ENCODE results near the gene RNU1-1.
"Not testable (repeated sequence)": the region's sequence is repeated elsewhere in the genome, so short reads cannot be mapped to it uniquely, and the experiment has no call there.

DNA sequence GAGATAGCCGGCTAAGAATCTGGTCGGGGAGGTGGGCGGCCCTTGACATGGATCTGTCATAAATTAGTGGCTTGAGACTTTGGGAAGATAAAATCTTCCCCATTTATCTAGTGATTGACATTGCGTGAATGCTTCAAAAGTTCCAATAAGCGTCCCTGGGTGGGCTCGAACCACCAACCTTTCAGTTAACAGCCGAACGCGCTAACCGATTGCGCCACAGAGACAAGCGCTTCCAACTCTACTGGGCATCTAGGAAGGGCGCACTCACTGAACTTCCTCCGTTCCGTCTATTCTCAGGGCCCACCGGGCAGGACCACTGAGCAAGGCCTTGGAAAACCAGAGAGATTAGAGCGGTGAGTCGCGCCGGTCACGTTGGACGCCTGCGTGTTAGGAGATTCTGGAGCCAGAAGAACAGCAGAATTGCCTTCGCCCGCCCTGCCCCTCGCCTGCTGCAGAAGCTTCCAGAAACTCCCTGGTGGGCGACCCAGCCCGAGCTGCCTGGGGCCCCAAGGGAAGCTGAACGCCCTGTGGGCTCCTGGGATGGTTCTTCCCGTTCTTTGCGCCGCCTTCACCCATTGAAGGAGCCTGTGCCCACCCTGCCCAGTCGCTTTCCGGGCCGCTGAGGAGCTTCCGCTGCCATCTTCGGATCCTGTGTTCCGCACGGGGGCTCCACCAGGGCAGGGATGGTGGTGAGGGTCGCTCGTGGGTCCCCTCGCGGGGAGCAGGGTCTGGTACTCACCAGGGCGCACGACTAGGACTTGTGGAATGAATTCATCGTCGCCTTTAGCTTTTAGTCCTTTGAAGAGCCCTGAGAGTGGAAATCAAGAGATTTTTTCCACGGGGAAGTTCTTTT, 6.6 kb upstream of the RNU1-1 start:
- not testable (repeated sequence) for TF ChIP-seq EP300, POLR2A (IDR thresholded peaks at IDR 0.05)
- TF ChIP-seq, protein P1, sequence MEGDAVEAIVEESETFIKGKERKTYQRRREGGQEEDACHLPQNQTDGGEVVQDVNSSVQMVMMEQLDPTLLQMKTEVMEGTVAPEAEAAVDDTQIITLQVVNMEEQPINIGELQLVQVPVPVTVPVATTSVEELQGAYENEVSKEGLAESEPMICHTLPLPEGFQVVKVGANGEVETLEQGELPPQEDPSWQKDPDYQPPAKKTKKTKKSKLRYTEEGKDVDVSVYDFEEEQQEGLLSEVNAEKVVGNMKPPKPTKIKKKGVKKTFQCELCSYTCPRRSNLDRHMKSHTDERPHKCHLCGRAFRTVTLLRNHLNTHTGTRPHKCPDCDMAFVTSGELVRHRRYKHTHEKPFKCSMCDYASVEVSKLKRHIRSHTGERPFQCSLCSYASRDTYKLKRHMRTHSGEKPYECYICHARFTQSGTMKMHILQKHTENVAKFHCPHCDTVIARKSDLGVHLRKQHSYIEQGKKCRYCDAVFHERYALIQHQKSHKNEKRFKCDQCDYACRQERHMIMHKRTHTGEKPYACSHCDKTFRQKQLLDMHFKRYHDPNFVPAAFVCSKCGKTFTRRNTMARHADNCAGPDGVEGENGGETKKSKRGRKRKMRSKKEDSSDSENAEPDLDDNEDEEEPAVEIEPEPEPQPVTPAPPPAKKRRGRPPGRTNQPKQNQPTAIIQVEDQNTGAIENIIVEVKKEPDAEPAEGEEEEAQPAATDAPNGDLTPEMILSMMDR (IDR thresholded peaks at IDR 0.05), result not testable (repeated sequence)
